Panc1 (cell line): ENCODE measurements around the gene CCDC28A. TPM values are rescaled to one million over a fixed set of nuclear protein-coding genes. Genes with fewer than 3 reads are reported as not detected.

Experiments
- ATAC-seq: fragments of 200-7000 bp; cut with Tn5 transposase; 2 replicates; pipeline ENCODE4 v1.9.1; 2020; ENCODE audit warnings: mild to moderate bottlenecking, moderate library complexity
- BruUV-seq: library from RNA; stranded (reverse); fragments of 400-500 nt; replicated peaks from 2 replicates; lab custom pipeline; 2021; lab: Mats Ljungman, UMichigan
- CTCF ChIA-PET: fragments of 300-600 bp; sonication (Branson Sonifier 250); formaldehyde crosslinking; loops from one replicate; lab custom pipeline; 2022; ENCODE audit warnings: antibody characterized with exemption; lab: Charles Lee
- POLR2A ChIA-PET: fragments of 300-600 bp; sonication (Branson Sonifier 250); formaldehyde crosslinking; loops from one replicate; lab custom pipeline; 2022; ENCODE audit warnings: antibody characterized with exemption; lab: Charles Lee
- DNase-seq: peaks from one replicate; pipeline ENCODE4 v3.0.0-alpha.2; 2010; ENCODE audit warnings: low read depth, low spot score
- H3K27ac ChIP-seq: 2 replicates; pipeline ENCODE4 v1.5.1; 2011; ENCODE audit warnings: mild to moderate bottlenecking, low read length, inconsistent platforms
- H3K27me3 ChIP-seq: fragments of 200-500 bp; sonication (Bioruptor generic); 2 replicates; pipeline ENCODE4 v1.6.0; 2014; ENCODE audit warnings: low read length, inconsistent platforms; ENCODE audit not compliant: control insufficient read depth, insufficient read depth
- H3K36me3 ChIP-seq: fragments of 200-500 bp; sonication (Bioruptor generic); 2 replicates; pipeline ENCODE4 v1.5.1; 2014; ENCODE audit warnings: inconsistent platforms, mild to moderate bottlenecking, low read length, moderate library complexity; ENCODE audit not compliant: control insufficient read depth, insufficient read depth
- H3K4me1 ChIP-seq: 2 replicates; pipeline ENCODE4 v1.5.1; 2011; ENCODE audit warnings: inconsistent platforms, mild to moderate bottlenecking, low read length, moderate library complexity; ENCODE audit not compliant: control insufficient read depth, insufficient read depth
- H3K4me3 ChIP-seq, 2 experiments: 2 replicates each; pipeline ENCODE4 v1.5.1; 2011 to 2012; ENCODE audit warnings: low read depth in 2 of 2, low read length in 2 of 2, mild to moderate bottlenecking in 2 of 2, inconsistent platforms in 1 of 2, moderate library complexity in 1 of 2
- H3K9me3 ChIP-seq: fragments of 200-500 bp; sonication (Bioruptor generic); 2 replicates; pipeline ENCODE4 v1.5.1; 2014; ENCODE audit warnings: low read depth, mild to moderate bottlenecking, inconsistent platforms, low read length, moderate library complexity; ENCODE audit not compliant: control insufficient read depth, insufficient read depth
- POLR2AphosphoS5 ChIP-seq: IDR thresholded peaks from 2 replicates; pipeline ENCODE4 v1.6.1; 2012; ENCODE audit warnings: mild to moderate bottlenecking, low read depth, low read length, moderate library complexity
- SIN3A ChIP-seq: IDR thresholded peaks from 2 replicates; pipeline ENCODE4 v1.6.1; 2012; ENCODE audit warnings: low read depth, mild to moderate bottlenecking, low read length, moderate library complexity, borderline replicate concordance; ENCODE audit not compliant: insufficient read depth
- TCF7L2 ChIP-seq: IDR thresholded peaks from 2 replicates; pipeline ENCODE4 v1.6.1; 2011; ENCODE audit warnings: mild to moderate bottlenecking, low read depth, low read length, inconsistent platforms
- in situ Hi-C: cut with HindIII; loops from 2 replicates; pipeline ENCODE4 v1.10.0; 2016; ENCODE audit warnings: low sequenced_read_pairs, low pct_unique_long_range_greater_than_20kb
- intact Hi-C: fragments of 100-400 bp; cut with micrococcal nuclease; formaldehyde crosslinking; loops from one replicate; pipeline ENCODE4 v1.10.0; 2022; ENCODE audit not compliant: unreplicated experiment
- total RNA-seq: library from RNA; stranded (reverse); gene quantifications from one replicate; pipeline ENCODE4 v1.2.1, GENCODE V29; 2021; ENCODE audit not compliant: unreplicated experiment
- TF ChIP-seq, protein P1 (sequence below): fragments of 450-650 bp; IDR thresholded peaks from 2 replicates; pipeline ENCODE4 v1.5.1; 2017; ENCODE audit warnings: mild to moderate bottlenecking
- TF ChIP-seq, protein P2 (sequence below), 2 experiments: IDR thresholded peaks; 2 replicates each; pipeline ENCODE4 v1.6.1; 2011 to 2012; ENCODE audit warnings: low read depth in 2 of 2, control low read depth in 1 of 2, low read length in 1 of 2, mild to moderate bottlenecking in 1 of 2, moderate library complexity in 1 of 2; ENCODE audit not compliant: insufficient read depth in 1 of 2

CCDC28A gene
- total RNA-seq, 1 experiment from 2014 or later: 4.7 TPM

- ChIA-PET CTCF (interaction anchor here (0.6 kb wide), 1 partner anchor 546 kb away, joined by 3 read pairs; no protein-coding TSS in a partner anchor), POLR2A (no interaction called here)
- no peaks in the 10 kb centered on the region for H3K36me3 ChIP-seq
- no peak for ATAC-seq
- DNase-seq: no peak
- intact Hi-C loops (no loop called here), in situ Hi-C loops (no loop called here)
- H3K4me3 ChIP-seq: no peak overlapping the region
- H3K4me1 ChIP-seq: no peaks in the 10 kb centered on the region
- TF ChIP-seq POLR2AphosphoS5: no peak
- no peak for TF ChIP-seq TCF7L2
- TF ChIP-seq, protein P1, sequence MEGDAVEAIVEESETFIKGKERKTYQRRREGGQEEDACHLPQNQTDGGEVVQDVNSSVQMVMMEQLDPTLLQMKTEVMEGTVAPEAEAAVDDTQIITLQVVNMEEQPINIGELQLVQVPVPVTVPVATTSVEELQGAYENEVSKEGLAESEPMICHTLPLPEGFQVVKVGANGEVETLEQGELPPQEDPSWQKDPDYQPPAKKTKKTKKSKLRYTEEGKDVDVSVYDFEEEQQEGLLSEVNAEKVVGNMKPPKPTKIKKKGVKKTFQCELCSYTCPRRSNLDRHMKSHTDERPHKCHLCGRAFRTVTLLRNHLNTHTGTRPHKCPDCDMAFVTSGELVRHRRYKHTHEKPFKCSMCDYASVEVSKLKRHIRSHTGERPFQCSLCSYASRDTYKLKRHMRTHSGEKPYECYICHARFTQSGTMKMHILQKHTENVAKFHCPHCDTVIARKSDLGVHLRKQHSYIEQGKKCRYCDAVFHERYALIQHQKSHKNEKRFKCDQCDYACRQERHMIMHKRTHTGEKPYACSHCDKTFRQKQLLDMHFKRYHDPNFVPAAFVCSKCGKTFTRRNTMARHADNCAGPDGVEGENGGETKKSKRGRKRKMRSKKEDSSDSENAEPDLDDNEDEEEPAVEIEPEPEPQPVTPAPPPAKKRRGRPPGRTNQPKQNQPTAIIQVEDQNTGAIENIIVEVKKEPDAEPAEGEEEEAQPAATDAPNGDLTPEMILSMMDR: no peak
- TF ChIP-seq, protein P2, sequence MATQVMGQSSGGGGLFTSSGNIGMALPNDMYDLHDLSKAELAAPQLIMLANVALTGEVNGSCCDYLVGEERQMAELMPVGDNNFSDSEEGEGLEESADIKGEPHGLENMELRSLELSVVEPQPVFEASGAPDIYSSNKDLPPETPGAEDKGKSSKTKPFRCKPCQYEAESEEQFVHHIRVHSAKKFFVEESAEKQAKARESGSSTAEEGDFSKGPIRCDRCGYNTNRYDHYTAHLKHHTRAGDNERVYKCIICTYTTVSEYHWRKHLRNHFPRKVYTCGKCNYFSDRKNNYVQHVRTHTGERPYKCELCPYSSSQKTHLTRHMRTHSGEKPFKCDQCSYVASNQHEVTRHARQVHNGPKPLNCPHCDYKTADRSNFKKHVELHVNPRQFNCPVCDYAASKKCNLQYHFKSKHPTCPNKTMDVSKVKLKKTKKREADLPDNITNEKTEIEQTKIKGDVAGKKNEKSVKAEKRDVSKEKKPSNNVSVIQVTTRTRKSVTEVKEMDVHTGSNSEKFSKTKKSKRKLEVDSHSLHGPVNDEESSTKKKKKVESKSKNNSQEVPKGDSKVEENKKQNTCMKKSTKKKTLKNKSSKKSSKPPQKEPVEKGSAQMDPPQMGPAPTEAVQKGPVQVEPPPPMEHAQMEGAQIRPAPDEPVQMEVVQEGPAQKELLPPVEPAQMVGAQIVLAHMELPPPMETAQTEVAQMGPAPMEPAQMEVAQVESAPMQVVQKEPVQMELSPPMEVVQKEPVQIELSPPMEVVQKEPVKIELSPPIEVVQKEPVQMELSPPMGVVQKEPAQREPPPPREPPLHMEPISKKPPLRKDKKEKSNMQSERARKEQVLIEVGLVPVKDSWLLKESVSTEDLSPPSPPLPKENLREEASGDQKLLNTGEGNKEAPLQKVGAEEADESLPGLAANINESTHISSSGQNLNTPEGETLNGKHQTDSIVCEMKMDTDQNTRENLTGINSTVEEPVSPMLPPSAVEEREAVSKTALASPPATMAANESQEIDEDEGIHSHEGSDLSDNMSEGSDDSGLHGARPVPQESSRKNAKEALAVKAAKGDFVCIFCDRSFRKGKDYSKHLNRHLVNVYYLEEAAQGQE (IDR thresholded peaks at IDR 0.05; ENCODE audit: insufficient read depth in 1 of 2, low read depth in 2 of 2, low read length in 1 of 2): no peak
- TF ChIP-seq SIN3A: no peak
- no peaks in the 10 kb centered on the region for H3K27me3 ChIP-seq
- BruUV-seq: no TSS peak
- no peak overlapping the region for H3K27ac ChIP-seq
- H3K9me3 ChIP-seq: no peaks in the 10 kb centered on the region
Observed at GRCh38 chr6:138818496-138819194, 45.1 kb downstream of the CCDC28A start.

DNA sequence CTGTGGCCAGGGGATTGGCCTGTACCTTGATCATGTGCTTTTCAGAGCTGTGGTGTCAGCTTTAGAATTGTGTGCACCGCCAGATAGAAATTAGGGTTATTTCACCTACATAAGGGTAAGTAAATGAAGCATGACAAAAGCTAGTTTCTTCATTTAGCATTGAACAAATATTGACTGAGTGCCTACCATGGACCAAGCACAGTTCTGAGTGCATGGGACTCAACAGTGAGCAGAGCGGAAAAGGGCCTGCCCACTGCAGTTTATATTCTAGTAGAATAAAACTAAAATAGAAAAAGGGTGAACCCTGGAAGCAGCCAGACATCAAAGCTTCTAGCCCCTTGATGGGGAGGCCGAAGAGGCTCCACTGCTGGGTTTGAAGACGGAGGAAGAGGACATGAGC, 48.0 kb downstream of the CCDC28A start:
- Histone ChIP-seq H3K9me3 (no peaks in the 10 kb centered on the region), H3K4me3 (no peak overlapping the region), H3K27ac (no peak overlapping the region), H3K27me3 (no peaks in the 10 kb centered on the region), H3K4me1 (no peaks in the 10 kb centered on the region), H3K36me3 (no peaks in the 10 kb centered on the region)
- no TSS peak for BruUV-seq
- intact Hi-C loops (no loop called here), in situ Hi-C loops (no loop called here)
- ChIA-PET POLR2A (no interaction called here), CTCF (no interaction called here)
- DNase-seq (no peak), ATAC-seq (no peak)
- TF ChIP-seq, protein P1: no peak
- TF ChIP-seq, protein P2 (IDR thresholded peaks at IDR 0.05; ENCODE audit: insufficient read depth in 1 of 2, low read depth in 2 of 2, low read length in 1 of 2): no peak
- TF ChIP-seq TCF7L2 (no peak), POLR2AphosphoS5 (no peak), SIN3A (no peak)
